ENCODE results near the gene VSIG8. TPM values are rescaled to one million over a fixed set of nuclear protein-coding genes. Genes with fewer than 3 reads are reported as not detected.

VSIG8 gene
- total and polyA plus RNA-seq, 2 donors (not counting 1 experiment from before 2014, with no cell fraction given): under 0.01 TPM; not detected in 1

DNA sequence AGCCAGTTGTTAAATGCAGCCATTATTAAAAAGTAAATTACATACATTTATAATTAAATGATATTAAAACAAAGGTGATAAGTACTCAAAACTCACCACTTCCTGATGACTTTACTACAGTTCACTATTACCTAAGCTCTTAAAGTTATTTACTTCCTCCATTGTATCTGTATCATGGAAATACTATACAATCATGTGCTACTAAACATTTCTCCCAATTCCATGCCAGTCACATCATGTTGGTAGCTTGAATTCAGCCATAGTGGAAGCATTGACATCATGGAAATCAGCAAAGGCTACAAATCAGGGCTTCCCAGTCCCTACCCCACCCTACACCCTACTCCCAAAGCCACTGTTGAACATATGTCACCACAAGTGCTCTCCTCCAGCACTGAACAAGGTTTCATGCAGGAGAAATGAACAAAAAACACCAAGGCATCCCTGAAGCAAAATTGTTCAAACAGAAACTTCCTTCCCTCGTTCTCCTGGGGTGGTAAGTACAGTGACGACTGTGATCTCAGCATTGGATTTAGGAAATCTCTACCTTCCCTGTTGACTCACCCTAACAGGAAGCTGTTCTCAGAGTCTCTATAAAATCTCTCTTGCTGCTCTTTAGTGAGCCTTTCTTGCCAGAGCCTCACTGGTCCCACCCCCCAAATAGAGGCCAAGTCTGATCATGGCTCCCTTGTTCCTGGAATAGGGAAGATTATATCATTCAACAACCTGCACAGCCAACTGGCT is 12.7 kb downstream of the VSIG8 start:
- Histone ChIP-seq H3K9me3 (ENCODE audit: control insufficient read depth, insufficient read depth, low read depth, low read length) (no peaks in the 10 kb centered on the region), H3K4me3 (replicated peaks in 1 of 4; ENCODE audit: control extremely low read depth in 1 of 4, insufficient read depth in 1 of 4, low read depth in 3 of 4, low read length in 4 of 4) (no peak overlapping the region), H3K36me3 (ENCODE audit: control insufficient read depth, insufficient read depth, low read length) (no peaks in the 10 kb centered on the region), H3K9ac (ENCODE audit: insufficient read depth, low read length) (no peak overlapping the region), H4K20me1 (ENCODE audit: control insufficient read depth, extremely low read depth, insufficient read depth, low read length) (no peaks in the 10 kb centered on the region), H3K27ac (ENCODE audit: insufficient read depth, low read length) (no peak overlapping the region), H3K4me2 (ENCODE audit: extremely low read depth, insufficient read depth, low read length) (no peak overlapping the region), H3K4me1 (ENCODE audit: control insufficient read depth, extremely low read depth, insufficient read depth, low read length) (peaks cover 4% of the 10 kb centered on the region), H3K27me3 (ENCODE audit: control insufficient read depth, insufficient read depth, low read length) (no peaks in the 10 kb centered on the region), H2AFZ (ENCODE audit: low read length) (no peak overlapping the region), H3K79me2 (ENCODE audit: control insufficient read depth, insufficient read depth, low read length) (no peaks in the 10 kb centered on the region)
- TF ChIP-seq EZH2 (IDR thresholded peaks at IDR 0.05; ENCODE audit: low read length, missing control alignments): no peak
- TF ChIP-seq, protein P1, sequence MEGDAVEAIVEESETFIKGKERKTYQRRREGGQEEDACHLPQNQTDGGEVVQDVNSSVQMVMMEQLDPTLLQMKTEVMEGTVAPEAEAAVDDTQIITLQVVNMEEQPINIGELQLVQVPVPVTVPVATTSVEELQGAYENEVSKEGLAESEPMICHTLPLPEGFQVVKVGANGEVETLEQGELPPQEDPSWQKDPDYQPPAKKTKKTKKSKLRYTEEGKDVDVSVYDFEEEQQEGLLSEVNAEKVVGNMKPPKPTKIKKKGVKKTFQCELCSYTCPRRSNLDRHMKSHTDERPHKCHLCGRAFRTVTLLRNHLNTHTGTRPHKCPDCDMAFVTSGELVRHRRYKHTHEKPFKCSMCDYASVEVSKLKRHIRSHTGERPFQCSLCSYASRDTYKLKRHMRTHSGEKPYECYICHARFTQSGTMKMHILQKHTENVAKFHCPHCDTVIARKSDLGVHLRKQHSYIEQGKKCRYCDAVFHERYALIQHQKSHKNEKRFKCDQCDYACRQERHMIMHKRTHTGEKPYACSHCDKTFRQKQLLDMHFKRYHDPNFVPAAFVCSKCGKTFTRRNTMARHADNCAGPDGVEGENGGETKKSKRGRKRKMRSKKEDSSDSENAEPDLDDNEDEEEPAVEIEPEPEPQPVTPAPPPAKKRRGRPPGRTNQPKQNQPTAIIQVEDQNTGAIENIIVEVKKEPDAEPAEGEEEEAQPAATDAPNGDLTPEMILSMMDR (conservative IDR thresholded peaks at IDR 0.05 in 1 of 2, IDR thresholded peaks at IDR 0.05 in 1 of 2; ENCODE audit: low read depth in 1 of 2, low read length in 2 of 2): no peak
- DNase-seq (ENCODE audit: low read depth in 2 of 2): peak in 1 of 2 donors; percentile 30

DNA sequence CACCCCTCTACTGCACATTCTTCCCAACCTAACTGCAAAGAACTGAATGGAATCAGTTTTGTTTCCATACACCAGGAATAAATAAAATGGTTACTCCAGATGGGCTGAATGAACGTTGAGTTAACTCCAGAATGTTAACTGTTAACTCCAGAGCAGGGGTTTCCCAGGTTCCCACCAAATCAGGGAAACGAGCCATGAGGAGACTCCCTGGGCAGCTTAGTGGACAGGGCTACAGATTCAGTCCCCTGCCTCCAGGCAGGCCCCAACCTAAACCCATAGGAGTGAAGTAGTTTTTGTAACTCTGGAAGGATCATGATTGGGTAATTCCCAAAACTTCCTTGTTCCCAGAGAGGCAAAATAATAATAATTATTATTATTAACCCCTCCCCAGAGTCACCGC is 14.1 kb downstream of the VSIG8 start:
- Histone ChIP-seq H3K79me2 (ENCODE audit: control insufficient read depth, insufficient read depth, low read length) (no peaks in the 10 kb centered on the region), H3K9me3 (ENCODE audit: control insufficient read depth, insufficient read depth, low read depth, low read length) (no peaks in the 10 kb centered on the region), H3K9ac (ENCODE audit: insufficient read depth, low read length) (no peak overlapping the region), H3K4me3 (replicated peaks in 1 of 4; ENCODE audit: control extremely low read depth in 1 of 4, insufficient read depth in 1 of 4, low read depth in 3 of 4, low read length in 4 of 4) (no peak overlapping the region), H3K4me2 (ENCODE audit: extremely low read depth, insufficient read depth, low read length) (no peak overlapping the region), H3K27me3 (ENCODE audit: control insufficient read depth, insufficient read depth, low read length) (no peaks in the 10 kb centered on the region), H2AFZ (ENCODE audit: low read length) (no peak overlapping the region), H3K27ac (ENCODE audit: insufficient read depth, low read length) (no peak overlapping the region), H4K20me1 (ENCODE audit: control insufficient read depth, extremely low read depth, insufficient read depth, low read length) (no peaks in the 10 kb centered on the region), H3K4me1 (ENCODE audit: control insufficient read depth, extremely low read depth, insufficient read depth, low read length) (no peaks in the 10 kb centered on the region), H3K36me3 (ENCODE audit: control insufficient read depth, insufficient read depth, low read length) (no peaks in the 10 kb centered on the region)
- no peak for DNase-seq (ENCODE audit: low read depth in 2 of 2)
- no peak for TF ChIP-seq EZH2 (IDR thresholded peaks at IDR 0.05; ENCODE audit: low read length, missing control alignments)
- TF ChIP-seq, protein P1 (conservative IDR thresholded peaks at IDR 0.05 in 1 of 2, IDR thresholded peaks at IDR 0.05 in 1 of 2; ENCODE audit: low read depth in 1 of 2, low read length in 2 of 2): no peak

GRCh38 chr1:159847231-159847630 is 15.2 kb downstream of the VSIG8 start:
- DNase-seq (ENCODE audit: low read depth in 2 of 2): no peak
- H3K36me3 ChIP-seq (ENCODE audit: control insufficient read depth, insufficient read depth, low read length): no peaks in the 10 kb centered on the region
- H3K9ac ChIP-seq (ENCODE audit: insufficient read depth, low read length): no peak overlapping the region
- TF ChIP-seq, protein P1 (conservative IDR thresholded peaks at IDR 0.05 in 1 of 2, IDR thresholded peaks at IDR 0.05 in 1 of 2; ENCODE audit: low read depth in 1 of 2, low read length in 2 of 2): no peak
- no peak for TF ChIP-seq EZH2 (IDR thresholded peaks at IDR 0.05; ENCODE audit: low read length, missing control alignments)
- H3K27me3 ChIP-seq (ENCODE audit: control insufficient read depth, insufficient read depth, low read length): no peaks in the 10 kb centered on the region
- no peaks in the 10 kb centered on the region for H3K79me2 ChIP-seq (ENCODE audit: control insufficient read depth, insufficient read depth, low read length)
- no peaks in the 10 kb centered on the region for H3K4me1 ChIP-seq (ENCODE audit: control insufficient read depth, extremely low read depth, insufficient read depth, low read length)
- no peak overlapping the region for H2AFZ ChIP-seq (ENCODE audit: low read length)
- H4K20me1 ChIP-seq (ENCODE audit: control insufficient read depth, extremely low read depth, insufficient read depth, low read length): no peaks in the 10 kb centered on the region
- H3K9me3 ChIP-seq (ENCODE audit: control insufficient read depth, insufficient read depth, low read depth, low read length): no peaks in the 10 kb centered on the region
- no peak overlapping the region for H3K4me3 ChIP-seq (replicated peaks in 1 of 4; ENCODE audit: control extremely low read depth in 1 of 4, insufficient read depth in 1 of 4, low read depth in 3 of 4, low read length in 4 of 4)
- H3K27ac ChIP-seq (ENCODE audit: insufficient read depth, low read length): no peak overlapping the region
- no peak overlapping the region for H3K4me2 ChIP-seq (ENCODE audit: extremely low read depth, insufficient read depth, low read length)
